HepG2 (cell line): ENCODE measurements around the gene MATR3. TPM values are rescaled to one million over a fixed set of nuclear protein-coding genes. Genes with fewer than 3 reads are reported as not detected.
"Not testable (repeated sequence)": the region's sequence is repeated elsewhere in the genome, so short reads cannot be mapped to it uniquely, and the experiment has no call there.

Experiments
- ATAC-seq: fragments of 200-7000 bp; cut with Tn5 transposase; 3 replicates; pipeline ENCODE4 v1.9.1; 2020; ENCODE audit warnings: mild to moderate bottlenecking, moderate library complexity
- BruUV-seq: library from RNA; stranded (reverse); fragments of 400-500 nt; replicated peaks from 2 replicates; lab custom pipeline; 2021; lab: Mats Ljungman, UMichigan
- CTCF ChIA-PET: fragments of 300-600 bp; formaldehyde crosslinking; extraction: SDS; loops from one replicate; lab custom pipeline; 2021; ENCODE audit warnings: low total read pairs, inconsistent platforms, low intra/inter-chr PET ratio; lab: Yijun Ruan, JAX
- POLR2A ChIA-PET: fragments of 350-600 bp; sonication (Branson Sonifier 250); formaldehyde crosslinking; loops from one replicate; lab custom pipeline; 2020; ENCODE audit warnings: antibody characterized with exemption, inconsistent platforms; lab: Yijun Ruan, JAX
- DNase-seq: peaks from one replicate; pipeline ENCODE4 v3.0.0-alpha.2; 2015; ENCODE audit warnings: low spot score
- FAIRE-seq: peaks from 3 replicates; lab custom pipeline; 2011; peaks lifted over from hg19 to GRCh38; lab: Jason Lieb, UNC
- H2AFZ ChIP-seq: one replicate; pipeline ENCODE4 v1.6.1; 2011; ENCODE audit warnings: low read length, inconsistent platforms
- H3K27ac ChIP-seq: fragments of 300-600 bp; 3 replicates; pipeline ENCODE4 v1.8.0; 2011; ENCODE audit warnings: mixed run types, mild to moderate bottlenecking, mixed read lengths, low read length, inconsistent platforms; ENCODE audit not compliant: insufficient read depth; ENCODE audit errors: extremely low read length
- H3K27me3 ChIP-seq, 2 experiments: fragments of 200-600 bp in 1 of 2; 2 replicates in 1 of 2; 3 replicates in 1 of 2; pipeline versions ENCODE4 v1.6.0 to v1.8.0; 2011; ENCODE audit warnings: low read length in 2 of 2, mild to moderate bottlenecking in 2 of 2, moderate library complexity in 2 of 2, inconsistent platforms in 1 of 2; ENCODE audit not compliant: insufficient read depth in 2 of 2, control insufficient read depth in 1 of 2
- H3K36me3 ChIP-seq, 2 experiments: fragments of 200-600 bp in 1 of 2; replicated peaks in 1 of 2; 2 replicates in 1 of 2; 3 replicates in 1 of 2; pipeline versions ENCODE4 v1.5.1 to v1.8.0; 2011; ENCODE audit warnings: low read length in 2 of 2, inconsistent platforms in 1 of 2; ENCODE audit not compliant: insufficient read depth in 2 of 2, control insufficient read depth in 1 of 2
- H3K4me1 ChIP-seq: 2 replicates; pipeline ENCODE4 v1.5.1; 2012; ENCODE audit warnings: low read length, inconsistent platforms; ENCODE audit not compliant: insufficient read depth
- H3K4me2 ChIP-seq: 2 replicates; pipeline ENCODE4 v1.6.0; 2011; ENCODE audit warnings: low read depth, low read length, inconsistent platforms
- H3K4me3 ChIP-seq, 3 experiments: fragments of 200-600 bp in 1 of 3; sonication (generic), shearing (Covaris generic) in 1 of 3; replicated peaks in 1 of 3; 2 replicates each; pipeline ENCODE4 v1.5.1; 2011 to 2016; ENCODE audit warnings: low read length in 3 of 3, inconsistent platforms in 2 of 3, low read depth in 2 of 3, mild to moderate bottlenecking in 2 of 3, control low read depth in 1 of 3, mixed read lengths in 1 of 3; ENCODE audit not compliant: insufficient read depth in 1 of 3
- H3K79me2 ChIP-seq: one replicate; pipeline ENCODE4 v1.6.1; 2011; ENCODE audit warnings: low read length, inconsistent platforms; ENCODE audit not compliant: insufficient read depth
- H3K9ac ChIP-seq: 2 replicates; pipeline ENCODE4 v1.6.0; 2011; ENCODE audit warnings: mild to moderate bottlenecking, low read depth, low read length, inconsistent platforms; ENCODE audit not compliant: insufficient read depth
- H3K9me3 ChIP-seq: 2 replicates; pipeline ENCODE4 v1.5.1; 2012; ENCODE audit warnings: mild to moderate bottlenecking, low read length
- H4K20me1 ChIP-seq: 2 replicates; pipeline ENCODE4 v1.6.0; 2011; ENCODE audit warnings: inconsistent platforms, mild to moderate bottlenecking, low read length, moderate library complexity; ENCODE audit not compliant: insufficient read depth
- ZNF317 ChIP-seq: sonication (generic); formaldehyde crosslinking; IDR thresholded peaks from 2 replicates; pipeline ENCODE4 v1.5.0; 2020; ENCODE audit warnings: mild to moderate bottlenecking, missing genetic modification reagents
- ZNF329 ChIP-seq: sonication (generic); formaldehyde crosslinking; IDR thresholded peaks from 2 replicates; pipeline ENCODE4 v1.9.0; 2021; ENCODE audit warnings: low read depth, mild to moderate bottlenecking, missing genetic modification reagents
- WGBS: methylation state at CpG from one replicate; pipeline ENCODE4 v1.1.6; 2017; ENCODE audit warnings: low lambda C conversion rate; 5-methylcytosine and 5-hydroxymethylcytosine counted together
- in situ Hi-C: cut with HindIII; loops from 2 replicates; pipeline ENCODE4 v1.10.0; 2017; ENCODE audit warnings: low pct_unique_long_range_greater_than_20kb; ENCODE audit not compliant: extremely low pct_ligation_motif_present
- intact Hi-C: fragments of 100-400 bp; cut with micrococcal nuclease; formaldehyde crosslinking; loops from one replicate; pipeline ENCODE4 v1.10.0; 2022; ENCODE audit not compliant: unreplicated experiment
- polyA plus RNA-seq, 8 experiments: library from polyadenylated mRNA; depleted of rRNA in 3 of 8; stranded (reverse) in 7 of 8; unstranded in 1 of 8; fragments of >200 nt; fragmentation: Illumina TruSeq in 4 of 8; extraction: Trizol in 4 of 8; gene quantifications; 2 replicates each; pipeline versions ENCODE4 v1.2.1 to v1.2.3, GENCODE V29; 2011 to 2016; ENCODE audit warnings: low read depth in 4 of 8, missing spikeins in 1 of 8, mixed read lengths in 1 of 8; ENCODE audit not compliant: insufficient read depth in 1 of 8
- total RNA-seq, 5 experiments: library from RNA; depleted of rRNA; stranded (reverse); fragments of >200 nt; fragmentation: Illumina TruSeq; extraction: Trizol; gene quantifications; 2 replicates each; pipeline ENCODE4 v1.2.3, GENCODE V29; 2016; ENCODE audit warnings: low read depth in 1 of 5

MATR3 gene
- total and polyA plus RNA-seq, 2 of the 13 experiments (the other 11 are each of a cell fraction or from before 2014, with no cell fraction given): 94.2 to 341 TPM

- Histone ChIP-seq H3K4me1 (peaks cover 29% of the 10 kb centered on the region), H4K20me1 (peaks cover 69% of the 10 kb centered on the region), H3K79me2 (peaks cover 95% of the 10 kb centered on the region)
- ATAC-seq, DNase-seq, H3K36me3 ChIP-seq, H3K9me3 ChIP-seq, H3K9ac ChIP-seq, FAIRE-seq, H3K4me2 ChIP-seq, CTCF ChIA-PET, H3K27me3 ChIP-seq, in situ Hi-C loops, intact Hi-C loops, BruUV-seq, H3K27ac ChIP-seq, H3K4me3 ChIP-seq, H2AFZ ChIP-seq: not testable (repeated sequence)
- POLR2A ChIA-PET: interaction anchor here (0.9 to 1.2 kb wide), 2 partner anchors 9 to 75 kb away, joined by 4 read pairs; no protein-coding TSS in a partner anchor
- WGBS: 95% methylated on average over 9 of the region's 9 CpGs
Observed at GRCh38 chr5:139347863-139348262, 54.3 kb downstream of the MATR3 start.

- no peak for FAIRE-seq
- H3K27me3 ChIP-seq: no peaks in the 10 kb centered on the region; a peak in 1 of 5 replicates
- no peak overlapping the region for H3K4me3 ChIP-seq
- in situ Hi-C loops: no loop called here
- no peak overlapping the region for H3K9ac ChIP-seq
- H3K9me3 ChIP-seq: no peaks in the 10 kb centered on the region
- TF ChIP-seq ZNF317 (CRISPR knock-in tag) (peak; percentile 95), ZNF329 (CRISPR knock-in tag) (no peak)
- CTCF ChIA-PET: no interaction called here
- H2AFZ ChIP-seq: no peak overlapping the region
- H3K79me2 ChIP-seq: peaks cover 92% of the 10 kb centered on the region
- BruUV-seq: no TSS peak
- H3K4me2 ChIP-seq: no peak overlapping the region
- intact Hi-C loops: no loop called here
- no peak for DNase-seq
- H4K20me1 ChIP-seq: peaks cover 73% of the 10 kb centered on the region
- H3K36me3 ChIP-seq: peaks cover 3 to 14% of the 10 kb centered on the region in 2 experiments
- POLR2A ChIA-PET: no interaction called here
- WGBS: 95% methylated on average over 3 of the region's 3 CpGs
- ATAC-seq: no peak
- H3K4me1 ChIP-seq: no peaks in the 10 kb centered on the region
- no peak overlapping the region for H3K27ac ChIP-seq
Observed at GRCh38 chr5:139354186-139354585, 60.6 kb downstream of the MATR3 start.

- H3K9ac ChIP-seq, H3K4me1 ChIP-seq, FAIRE-seq, BruUV-seq, intact Hi-C loops, H2AFZ ChIP-seq, DNase-seq, ATAC-seq, H3K4me2 ChIP-seq, H3K4me3 ChIP-seq, CTCF ChIA-PET, in situ Hi-C loops, H3K9me3 ChIP-seq, H3K27me3 ChIP-seq, H3K27ac ChIP-seq: not testable (repeated sequence)
- POLR2A ChIA-PET: interaction anchor here (0.7 kb wide), 1 partner anchor 14 kb away, joined by 3 read pairs; no protein-coding TSS in a partner anchor
- peaks cover 92% of the 10 kb centered on the region for H3K79me2 ChIP-seq
- peaks cover 73% of the 10 kb centered on the region for H4K20me1 ChIP-seq
- H3K36me3 ChIP-seq: peaks cover 3 to 14% of the 10 kb centered on the region in 2 experiments
- WGBS: 94% methylated on average over 8 of the region's 8 CpGs
Observed at GRCh38 chr5:139355900-139356299, 62.4 kb downstream of the MATR3 start.
